Psoas muscle (tissue), 8 donors: ENCODE results near the gene TFB1M. TPM values are rescaled to one million over a fixed set of nuclear protein-coding genes. Genes with fewer than 3 reads are reported as not detected.

Experiments used
- ATAC-seq, 4 donors: fragments of 200-7000 bp; cut with Tn5 transposase; one replicate each; pipeline ENCODE4 v1.9.1; 2020; ENCODE audit warnings: moderate library complexity in 3 of 4, mild to moderate bottlenecking in 2 of 4
- DNase-seq, 2 donors: peaks; one replicate each; pipeline ENCODE4 v3.0.0-alpha.2; 2020
- H3K27ac ChIP-seq: fragments of 200-600 bp; one replicate; pipeline ENCODE4 v1.8.0; 2022
- H3K27me3 ChIP-seq, 3 donors: fragments of 200-600 bp in 1 of 3; one replicate each; pipeline versions ENCODE4 v1.6.1 to v1.8.0; 2013 to 2022; ENCODE audit warnings: low read length in 2 of 3, mild to moderate bottlenecking in 2 of 3, moderate library complexity in 1 of 3; ENCODE audit not compliant: insufficient read depth in 3 of 3
- H3K36me3 ChIP-seq, 2 donors: fragments of 200-600 bp in 1 of 2; one replicate each; pipeline versions ENCODE4 v1.6.1 to v1.8.0; 2013 to 2022; ENCODE audit warnings: low read depth in 1 of 2, mild to moderate bottlenecking in 1 of 2, moderate library complexity in 1 of 2; ENCODE audit not compliant: insufficient read depth in 1 of 2
- H3K4me1 ChIP-seq: fragments of 200-600 bp; one replicate; pipeline ENCODE4 v1.8.0; 2022
- H3K4me3 ChIP-seq: fragments of 200-600 bp; one replicate; pipeline ENCODE4 v1.8.0; 2022; ENCODE audit warnings: mild to moderate bottlenecking
- H3K9me3 ChIP-seq: fragments of 200-600 bp; one replicate; pipeline ENCODE4 v1.8.0; 2022
- WGBS, 3 donors: extraction: QIAGEN DNeasy Blood & Tissue Kit; methylation state at CpG; one replicate each; pipeline versions ENCODE4 v1.1.6 to v1.1.7; 2013; 5-methylcytosine and 5-hydroxymethylcytosine counted together
- intact Hi-C, 2 donors: fragments of 100-400 bp; cut with DNase I; formaldehyde crosslinking; loops; one replicate each; pipeline versions ENCODE4 v1.11.0 to v1.14.2; 2022
- polyA plus RNA-seq, 3 donors: library from polyadenylated mRNA; stranded (reverse); fragments of 200-250 nt; gene quantifications; one replicate each; pipeline ENCODE4 v1.2.3, GENCODE V29; 2013
- total RNA-seq, 4 donors: library from RNA; stranded (reverse); fragmentation: NEBNext Ultra II Directional in 2 of 4; extraction: Animal tissue kit (Norgen Biotek cat#: 25700) in 2 of 4; gene quantifications; one replicate each; pipeline versions ENCODE4 v1.2.1 to v1.2.4, GENCODE V29; 2021 to 2023
- TF ChIP-seq, protein P1 (sequence below): fragments of 200-600 bp; IDR thresholded peaks from one replicate; pipeline ENCODE4 v1.8.0; 2022; ENCODE audit warnings: antibody characterized with exemption
- donor health status: healthy with polysubstance abuse.
- donor health status: DM: no; HTN: no; CAD: no; lungs with moderate emphysema.
- donor health status: Bipolar disorder and iron deficiency.
- donor health status: healthy.
- donor health status: DM: yes; HTN: yes; CAD: no.
- donor health status: DM: no; HTN: no; CAD: no.
- donor health status: DM: no; HTN: no; CAD: no.
- donor health status: DM: yes; HTN: yes; CAD: no.

The TFB1M gene
- total and polyA plus RNA-seq, 7 donors, result 7.2 to 25.9 (median 17.8) TPM

DNA sequence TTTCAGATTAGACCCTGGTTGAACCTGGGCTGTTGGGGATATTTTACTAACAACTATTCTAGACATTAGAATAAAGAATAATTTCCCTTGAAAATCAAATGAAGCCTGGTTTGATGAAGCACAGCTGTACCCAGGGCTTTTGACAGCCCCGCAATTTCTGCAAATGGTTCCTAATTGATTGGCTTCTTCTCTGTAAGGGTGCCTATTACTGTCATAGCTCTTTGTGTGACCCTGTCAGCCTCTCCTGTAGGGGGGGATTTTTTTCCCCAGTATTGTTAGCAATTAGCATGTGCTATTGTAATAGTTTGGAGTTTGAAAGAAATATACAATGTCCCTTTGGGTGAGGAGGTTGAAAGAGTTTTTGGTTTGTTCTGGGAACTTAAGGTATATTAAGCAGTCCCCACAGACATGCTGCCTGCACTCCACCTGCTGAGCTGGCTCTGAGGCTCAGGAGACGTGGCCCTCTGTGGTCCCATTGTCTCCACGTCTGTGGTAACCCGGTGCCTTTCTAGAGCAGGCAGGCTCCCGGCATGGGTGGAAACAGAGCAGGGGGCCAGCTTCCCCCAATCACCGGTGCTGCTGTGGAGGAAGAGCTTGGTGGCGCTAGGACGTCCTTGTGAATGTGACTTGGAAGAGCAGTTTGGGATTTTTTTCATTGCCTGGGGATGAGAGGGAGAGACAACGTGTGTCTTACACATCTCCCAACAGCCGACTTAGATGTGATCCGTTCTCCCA, 97.8 kb downstream of the TFB1M start:
- WGBS, 3 donors, result 58 to 62% (median 61%) methylated on average over 11 of the region's 11 CpGs
- no peak for DNase-seq
- no peaks in the 10 kb centered on the region for H3K4me1 ChIP-seq
- no peaks in the 10 kb centered on the region for H3K9me3 ChIP-seq
- ATAC-seq, result no peak
- H3K27me3 ChIP-seq, result peaks cover 0 to 2% (median 0%) of the 10 kb centered on the region in 3 donors
- no peak overlapping the region for H3K27ac ChIP-seq
- intact Hi-C loops, result no loop called here
- H3K36me3 ChIP-seq, result no peaks in the 10 kb centered on the region
- TF ChIP-seq, protein P1, sequence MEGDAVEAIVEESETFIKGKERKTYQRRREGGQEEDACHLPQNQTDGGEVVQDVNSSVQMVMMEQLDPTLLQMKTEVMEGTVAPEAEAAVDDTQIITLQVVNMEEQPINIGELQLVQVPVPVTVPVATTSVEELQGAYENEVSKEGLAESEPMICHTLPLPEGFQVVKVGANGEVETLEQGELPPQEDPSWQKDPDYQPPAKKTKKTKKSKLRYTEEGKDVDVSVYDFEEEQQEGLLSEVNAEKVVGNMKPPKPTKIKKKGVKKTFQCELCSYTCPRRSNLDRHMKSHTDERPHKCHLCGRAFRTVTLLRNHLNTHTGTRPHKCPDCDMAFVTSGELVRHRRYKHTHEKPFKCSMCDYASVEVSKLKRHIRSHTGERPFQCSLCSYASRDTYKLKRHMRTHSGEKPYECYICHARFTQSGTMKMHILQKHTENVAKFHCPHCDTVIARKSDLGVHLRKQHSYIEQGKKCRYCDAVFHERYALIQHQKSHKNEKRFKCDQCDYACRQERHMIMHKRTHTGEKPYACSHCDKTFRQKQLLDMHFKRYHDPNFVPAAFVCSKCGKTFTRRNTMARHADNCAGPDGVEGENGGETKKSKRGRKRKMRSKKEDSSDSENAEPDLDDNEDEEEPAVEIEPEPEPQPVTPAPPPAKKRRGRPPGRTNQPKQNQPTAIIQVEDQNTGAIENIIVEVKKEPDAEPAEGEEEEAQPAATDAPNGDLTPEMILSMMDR, result no peak
- H3K4me3 ChIP-seq, result no peak overlapping the region

GRCh38 chr6:155215906-155216305, 98.4 kb downstream of the TFB1M start:
- peak in 3 of 4 donors; percentile 39 to 58 (median 43) for ATAC-seq
- no peaks in the 10 kb centered on the region for H3K4me1 ChIP-seq
- no peak overlapping the region for H3K4me3 ChIP-seq
- H3K27me3 ChIP-seq, result peaks cover 0 to 2% (median 0%) of the 10 kb centered on the region in 3 donors
- WGBS, 3 donors, result 83 to 92% (median 88%) methylated on average over 4 of the region's 4 CpGs
- intact Hi-C loops, result no loop called here
- H3K27ac ChIP-seq, result no peak overlapping the region
- no peaks in the 10 kb centered on the region for H3K9me3 ChIP-seq
- TF ChIP-seq, protein P1, result no peak
- DNase-seq, result no peak
- H3K36me3 ChIP-seq, result no peaks in the 10 kb centered on the region

DNA sequence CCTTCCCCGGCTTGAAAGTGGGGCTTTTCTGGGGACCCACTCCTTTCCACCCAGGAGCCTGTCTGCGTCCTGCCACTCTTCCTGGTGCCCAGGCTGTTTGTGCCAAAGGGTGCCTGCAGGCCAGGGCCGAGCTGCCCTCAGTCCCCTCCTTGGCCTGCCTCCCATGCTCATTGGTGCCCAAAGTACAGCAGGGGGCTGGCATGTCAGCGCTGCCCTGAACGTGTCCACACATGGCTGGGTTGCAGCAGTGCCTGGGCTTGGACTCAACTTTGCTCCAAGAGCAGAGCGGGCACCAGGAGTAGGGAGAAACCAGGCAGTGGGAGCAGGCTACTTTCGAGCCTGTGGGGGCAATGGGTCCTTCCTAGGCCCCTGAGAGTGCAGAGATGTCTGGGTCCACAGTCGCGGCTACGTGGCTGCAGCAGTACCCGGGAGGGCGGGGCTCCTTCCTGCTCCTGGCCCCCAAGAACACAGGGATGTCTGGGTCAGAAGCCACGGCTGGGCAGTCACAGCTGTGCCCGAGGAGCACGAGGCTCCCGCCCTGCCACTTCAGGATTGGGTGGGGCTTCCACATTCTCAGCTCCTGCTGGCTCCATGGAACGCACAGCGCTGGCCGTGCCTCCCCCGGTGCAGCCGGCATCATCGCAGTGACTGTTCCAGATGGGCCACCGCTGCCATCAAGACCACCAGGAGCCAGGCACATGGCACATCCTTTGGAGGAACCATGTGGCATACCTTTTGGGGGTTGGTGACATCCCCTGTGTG, 100.5 kb downstream of the TFB1M start:
- ATAC-seq (no peak), DNase-seq (no peak)
- no peak overlapping the region for H3K27ac ChIP-seq
- no peaks in the 10 kb centered on the region for H3K9me3 ChIP-seq
- H3K4me3 ChIP-seq, result no peak overlapping the region
- intact Hi-C loops, result no loop called here
- TF ChIP-seq, protein P1, result no peak
- WGBS, 3 donors, result 68 to 75% (median 68%) methylated on average over 23 of the region's 23 CpGs
- H3K4me1 ChIP-seq, result no peaks in the 10 kb centered on the region
- H3K27me3 ChIP-seq, result peaks cover 0 to 2% (median 0%) of the 10 kb centered on the region in 3 donors
- H3K36me3 ChIP-seq, result no peaks in the 10 kb centered on the region

GRCh38 chr6:155212616-155213380, 101.5 kb downstream of the TFB1M start:
- WGBS, 3 donors, result 69 to 71% (median 69%) methylated on average over 16 of the region's 16 CpGs
- Histone ChIP-seq H3K27ac (no peak overlapping the region), H3K27me3 (peaks cover 0 to 2% (median 0%) of the 10 kb centered on the region in 3 donors), H3K9me3 (no peaks in the 10 kb centered on the region), H3K4me3 (no peak overlapping the region), H3K36me3 (no peaks in the 10 kb centered on the region), H3K4me1 (no peaks in the 10 kb centered on the region)
- intact Hi-C loops, result no loop called here
- DNase-seq, result no peak
- TF ChIP-seq, protein P1, result no peak
- ATAC-seq, result peak in 2 of 4 donors; percentile 32 to 41
